GM12878 (cell line): ENCODE results near the gene IGIP.

Source experiments
- CHD1 ChIP-seq: IDR thresholded peaks from 2 replicates; pipeline ENCODE4 v1.6.1; 2012; ENCODE audit warnings: low read depth, low read length, improper control_type of control experiment
- CREM ChIP-seq: IDR thresholded peaks from 2 replicates; pipeline ENCODE4 v1.6.1; 2014; ENCODE audit warnings: antibody characterized with exemption, low read depth
- CTCF ChIP-seq, 3 experiments: IDR thresholded peaks in 2 of 3; conservative IDR thresholded peaks in 1 of 3; 2 replicates each; pipeline ENCODE4 v1.5.1; 2011; ENCODE audit warnings: low read depth in 3 of 3, low read length in 3 of 3, mild to moderate bottlenecking in 3 of 3, control low read depth in 2 of 3, moderate library complexity in 2 of 3, inconsistent platforms in 1 of 3, mixed read lengths in 1 of 3; ENCODE audit not compliant: control insufficient read depth in 2 of 3, insufficient read depth in 1 of 3; ENCODE audit errors: extremely low read depth in 1 of 3
- SKIL ChIP-seq: fragments of 450-650 bp; IDR thresholded peaks from 2 replicates; pipeline ENCODE4 v1.6.1; 2017; ENCODE audit warnings: mild to moderate bottlenecking, low read depth, inconsistent platforms; ENCODE audit not compliant: poor library complexity, severe bottlenecking
- TARDBP ChIP-seq: IDR thresholded peaks from 2 replicates; pipeline ENCODE4 v1.6.1; 2016; ENCODE audit warnings: borderline replicate concordance

- TF ChIP-seq TARDBP: no peak
- TF ChIP-seq CTCF (IDR thresholded peaks at IDR 0.05 in 2 of 3, conservative IDR thresholded peaks at IDR 0.05 in 1 of 3; ENCODE audit: control insufficient read depth in 2 of 3, extremely low read depth in 1 of 3, insufficient read depth in 1 of 3, low read depth in 3 of 3, low read length in 3 of 3): no peak
- TF ChIP-seq CHD1: no peak
- no peak for TF ChIP-seq SKIL
- no peak for TF ChIP-seq CREM
Observed at GRCh38 chr5:140166911-140167310, 41.2 kb downstream of the IGIP start.
